Cortex of kidney (tissue), 1 donor: ENCODE measurements around the gene ITGA6.

Experiments
- DNase-seq: peaks from one replicate; lab custom pipeline; 2025; lab: John Stamatoyannopoulos, UW

Gene ITGA6

DNA sequence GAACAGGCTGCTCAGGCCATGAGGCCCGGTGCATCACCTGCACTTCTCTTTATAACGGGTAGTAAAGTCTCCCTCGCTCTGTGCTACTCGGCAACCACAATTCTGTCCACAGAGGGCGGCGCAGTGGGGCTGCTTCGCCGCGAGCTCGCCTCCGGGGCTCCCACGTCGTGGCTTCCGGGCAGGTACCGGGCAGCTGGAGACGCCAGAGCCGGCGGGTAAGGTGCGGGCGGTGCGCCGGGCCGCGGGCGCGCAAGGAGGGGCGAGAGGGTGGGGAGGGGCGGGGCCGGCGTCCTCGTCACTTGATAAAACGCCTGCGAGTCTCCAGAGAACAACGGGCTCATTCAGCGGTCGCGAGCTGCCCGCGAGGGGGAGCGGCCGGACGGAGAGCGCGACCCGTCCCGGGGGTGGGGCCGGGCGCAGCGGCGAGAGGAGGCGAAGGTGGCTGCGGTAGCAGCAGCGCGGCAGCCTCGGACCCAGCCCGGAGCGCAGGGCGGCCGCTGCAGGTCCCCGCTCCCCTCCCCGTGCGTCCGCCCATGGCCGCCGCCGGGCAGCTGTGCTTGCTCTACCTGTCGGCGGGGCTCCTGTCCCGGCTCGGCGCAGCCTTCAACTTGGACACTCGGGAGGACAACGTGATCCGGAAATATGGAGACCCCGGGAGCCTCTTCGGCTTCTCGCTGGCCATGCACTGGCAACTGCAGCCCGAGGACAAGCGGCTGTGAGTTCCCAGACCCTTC, at the start of gene ITGA6:
Gene ITGA6, plus strand, starts transcription at position 331 of the 734 bp plus-strand sequence.
- peak; percentile 13 for DNase-seq

DNA sequence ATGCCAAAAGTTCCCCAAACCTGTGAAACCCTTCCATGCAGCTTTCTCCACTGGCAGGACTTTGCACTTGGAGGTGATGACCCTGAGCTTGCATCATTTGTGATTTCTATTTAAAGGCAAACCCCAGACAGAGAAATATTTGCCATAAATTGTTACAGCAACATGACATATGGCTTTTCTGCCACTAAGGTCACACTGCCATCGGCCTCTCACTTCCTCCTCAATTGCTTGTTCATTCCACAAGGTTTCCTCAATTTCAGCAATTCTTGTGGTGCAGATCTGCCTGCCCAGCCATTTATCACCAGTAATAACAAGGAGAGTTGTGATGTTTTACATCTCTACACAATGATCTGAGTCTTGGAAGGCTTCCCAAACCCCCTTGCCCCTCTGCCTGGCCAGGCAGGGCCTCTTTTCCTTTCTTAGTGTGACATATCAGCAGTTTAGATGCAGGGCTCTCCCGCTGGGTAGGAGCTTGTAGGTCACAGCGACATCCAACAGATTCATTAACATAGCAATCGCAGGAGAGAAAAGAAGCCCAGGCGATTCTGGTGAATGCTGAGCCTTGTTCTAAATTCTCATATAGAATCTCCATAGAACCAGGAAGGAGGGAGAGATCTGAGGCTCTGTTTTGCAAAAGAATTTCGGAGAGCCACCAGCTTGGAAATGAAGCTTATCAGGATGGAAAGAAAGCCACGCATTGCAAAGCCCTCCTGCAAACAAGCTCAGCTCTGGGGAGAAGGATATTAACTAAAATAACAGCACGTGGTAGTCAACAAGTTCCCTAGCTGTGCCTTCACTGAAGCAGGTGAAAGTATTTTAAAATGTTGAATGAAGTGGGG, 46.7 kb upstream of the ITGA6 start:
- DNase-seq = no peak

DNA sequence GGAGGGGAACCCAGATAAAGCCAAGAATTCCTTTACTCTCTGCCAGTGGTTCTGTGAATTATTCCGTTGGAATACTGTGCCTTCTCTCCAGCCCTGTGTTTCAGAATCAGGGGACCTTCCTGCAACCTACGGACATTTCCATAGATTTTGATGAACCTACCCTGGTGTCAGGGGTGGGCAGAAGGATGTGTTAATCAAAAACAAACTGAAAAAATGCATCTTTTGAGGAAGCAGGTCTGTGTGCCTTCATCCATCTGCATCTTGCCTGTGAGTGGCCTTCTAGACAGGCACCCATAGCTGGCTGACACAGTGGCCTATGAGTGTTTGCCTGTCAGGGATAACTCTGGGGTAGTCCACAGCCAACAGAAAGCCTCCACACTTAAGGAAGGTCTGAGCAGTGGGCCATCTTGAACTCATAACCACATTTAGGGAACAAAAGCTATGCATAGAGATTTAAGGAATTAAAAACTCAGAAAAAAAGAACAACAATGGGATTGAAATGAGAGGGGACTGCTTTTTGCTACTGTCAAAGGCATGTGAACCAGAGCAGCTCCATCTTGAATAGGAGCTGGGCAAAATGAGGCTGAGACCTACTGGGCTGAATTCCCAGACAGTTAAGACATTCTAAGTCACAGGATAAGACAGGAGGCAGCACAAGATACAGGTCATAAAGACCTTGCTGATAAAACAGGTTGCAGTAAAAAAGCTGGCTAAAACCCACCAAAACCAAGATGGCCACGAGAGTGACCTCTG, 45.9 kb upstream of the ITGA6 start:
- DNase-seq = no peak

DNA sequence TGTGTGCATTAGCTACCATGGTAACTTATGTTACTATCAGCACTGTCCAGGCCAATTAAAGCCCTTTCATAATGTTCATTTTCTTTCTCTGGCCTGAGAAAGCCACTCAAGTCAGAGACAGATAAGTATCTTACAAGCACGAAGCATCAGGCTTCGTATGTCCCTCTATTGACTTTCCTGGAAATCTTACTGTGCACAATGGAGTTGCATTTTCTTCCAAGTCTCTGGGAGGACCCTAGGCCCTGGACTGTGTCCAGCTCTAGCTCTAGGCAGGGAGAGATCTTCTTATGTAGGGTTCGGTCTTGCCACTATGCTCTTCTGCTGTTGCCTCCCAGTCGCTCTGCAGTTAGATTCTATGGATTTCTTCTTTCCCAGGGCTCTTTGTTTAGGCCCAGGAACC, 40.0 kb upstream of the ITGA6 start:
- no peak for DNase-seq

DNA sequence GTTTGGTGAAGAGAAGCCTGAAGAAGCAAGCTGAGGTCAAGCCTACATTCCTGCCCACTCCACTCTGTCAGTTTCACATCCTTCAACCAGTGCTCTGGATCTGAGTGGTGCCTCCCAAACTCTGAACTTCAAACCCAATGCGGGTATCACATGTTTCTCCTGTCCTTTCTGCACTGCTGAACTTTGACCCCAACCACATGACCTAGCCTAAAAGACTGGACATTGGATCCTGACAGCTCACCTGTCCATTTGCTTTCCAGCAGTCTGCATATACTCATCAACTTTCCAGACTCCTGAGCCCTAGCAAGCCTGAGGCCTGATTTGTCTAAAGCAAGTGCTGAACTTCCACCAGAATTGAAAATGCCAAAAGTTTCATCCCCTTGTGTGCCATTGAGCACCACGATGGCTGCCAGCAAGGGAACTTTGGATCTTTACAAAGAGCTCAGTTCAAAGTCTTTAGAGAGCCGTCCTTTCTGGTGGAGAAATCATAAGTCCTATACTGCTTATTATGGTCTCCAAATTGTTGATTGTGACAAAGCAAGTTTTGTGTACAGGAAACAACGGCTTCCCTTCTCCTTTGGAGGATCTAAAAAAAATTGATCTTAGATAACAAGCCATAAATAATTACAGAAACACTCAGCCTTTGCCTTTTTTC, 37.6 kb upstream of the ITGA6 start:
- no peak for DNase-seq

DNA sequence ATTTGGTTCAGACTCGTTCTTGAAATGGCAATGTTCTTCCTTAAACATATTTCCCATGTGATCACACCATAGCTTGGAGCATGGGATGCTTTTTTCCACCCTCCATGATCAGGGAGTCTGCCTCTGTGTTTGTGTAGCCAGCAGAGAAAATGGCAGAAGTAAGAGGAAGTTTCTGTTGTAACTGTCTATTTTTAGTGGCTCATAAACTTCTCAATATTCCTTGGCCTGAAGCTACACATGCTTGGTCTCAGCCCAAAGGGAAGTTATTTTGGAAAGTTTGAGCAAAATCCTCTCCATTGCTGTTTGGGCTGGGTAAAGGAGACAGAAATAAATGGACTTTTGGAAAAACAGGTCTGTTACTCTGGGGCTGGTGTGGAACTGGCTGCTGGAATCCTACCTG, 33.4 kb upstream of the ITGA6 start:
- DNase-seq = no peak

DNA sequence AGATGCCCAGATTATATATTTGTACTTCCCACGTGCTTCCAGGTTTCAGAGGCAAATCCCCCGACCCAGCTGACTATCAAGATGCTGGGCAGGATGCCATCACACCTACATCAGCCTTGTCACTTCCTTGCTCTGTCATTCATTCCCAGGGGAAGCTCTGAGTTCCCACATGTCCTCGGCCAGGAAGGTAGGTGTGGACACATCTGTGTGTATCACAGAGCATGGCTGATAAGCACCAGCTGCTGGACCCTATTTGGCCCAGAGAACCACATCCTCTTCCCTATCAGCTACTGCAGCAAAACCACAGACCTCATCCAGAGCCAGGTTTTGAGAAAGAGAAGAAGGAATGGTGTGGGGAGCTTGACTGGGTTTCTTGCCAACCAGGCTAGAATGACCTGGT, 31.9 kb upstream of the ITGA6 start:
- DNase-seq = no peak

DNA sequence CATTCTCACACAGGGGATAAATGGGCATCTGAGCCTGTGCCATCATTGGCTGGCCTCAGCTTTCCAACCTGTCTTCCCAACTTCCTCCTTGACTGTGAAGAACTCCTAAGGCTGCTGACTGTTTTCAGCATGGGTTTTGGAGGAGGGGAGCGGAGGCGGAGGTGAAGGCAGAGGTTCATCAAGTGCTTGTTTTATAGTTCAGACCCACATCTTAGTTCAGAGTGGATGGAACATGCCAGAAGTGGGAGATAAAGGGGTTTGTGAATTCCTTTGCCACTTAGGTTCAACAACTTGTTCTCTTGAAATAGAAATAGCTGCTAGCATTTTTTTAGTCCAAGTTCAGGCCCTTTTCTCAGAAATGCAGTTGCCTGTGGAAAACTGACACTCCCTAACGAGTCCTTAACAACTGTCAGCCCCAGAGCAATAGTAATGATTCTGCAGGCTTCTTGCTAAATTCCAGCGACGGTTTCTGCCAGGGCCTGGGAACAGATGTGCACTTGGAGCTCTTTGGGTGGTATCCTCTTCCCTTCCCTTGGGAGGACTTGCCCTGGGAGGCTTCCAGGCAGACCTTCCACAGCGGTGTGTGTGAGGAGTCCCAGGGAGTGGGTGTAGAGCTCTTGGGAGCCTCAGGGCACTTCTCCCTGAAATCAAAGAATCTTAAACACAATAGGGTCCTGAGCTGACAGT, 30.1 kb upstream of the ITGA6 start:
- no peak for DNase-seq

DNA sequence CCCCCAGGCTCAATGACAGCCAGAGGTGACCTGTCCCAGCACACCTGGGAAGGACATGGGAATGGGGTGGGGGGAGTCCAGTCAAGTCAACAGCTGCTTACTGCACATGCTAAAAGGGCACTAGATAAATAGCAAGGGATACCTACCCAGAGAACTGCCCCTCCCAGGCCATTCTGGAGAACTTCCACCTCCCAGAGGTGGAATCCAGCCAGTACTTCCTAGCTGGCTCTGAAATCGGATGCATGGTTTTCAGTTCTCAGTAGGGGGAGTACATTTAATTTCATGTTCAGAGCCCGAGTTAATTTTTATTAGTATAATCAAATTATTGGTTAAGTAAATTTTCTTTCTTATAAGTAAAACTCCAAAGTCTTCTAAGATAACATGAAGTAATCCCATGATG, 28.9 kb upstream of the ITGA6 start:
- DNase-seq = no peak

DNA sequence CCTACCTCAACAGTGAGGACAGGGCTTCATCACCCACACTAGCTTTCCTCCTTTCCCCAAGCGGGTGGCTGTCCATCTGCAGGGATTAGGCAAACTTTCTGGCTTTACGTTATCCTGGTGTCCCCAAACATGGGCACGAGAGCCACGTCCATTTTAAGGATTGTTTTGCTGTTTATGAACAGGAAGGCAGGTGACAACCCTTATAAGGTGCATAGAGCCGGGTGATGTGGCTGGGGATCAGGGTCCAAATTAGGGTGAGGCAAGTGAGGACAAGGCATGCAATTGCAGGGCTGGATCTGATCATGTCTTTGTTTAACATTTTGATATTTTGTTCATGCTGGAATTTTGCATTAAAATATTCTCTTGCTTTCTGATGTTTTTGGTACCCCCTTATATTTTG, 27.6 kb upstream of the ITGA6 start:
- no peak for DNase-seq

DNA sequence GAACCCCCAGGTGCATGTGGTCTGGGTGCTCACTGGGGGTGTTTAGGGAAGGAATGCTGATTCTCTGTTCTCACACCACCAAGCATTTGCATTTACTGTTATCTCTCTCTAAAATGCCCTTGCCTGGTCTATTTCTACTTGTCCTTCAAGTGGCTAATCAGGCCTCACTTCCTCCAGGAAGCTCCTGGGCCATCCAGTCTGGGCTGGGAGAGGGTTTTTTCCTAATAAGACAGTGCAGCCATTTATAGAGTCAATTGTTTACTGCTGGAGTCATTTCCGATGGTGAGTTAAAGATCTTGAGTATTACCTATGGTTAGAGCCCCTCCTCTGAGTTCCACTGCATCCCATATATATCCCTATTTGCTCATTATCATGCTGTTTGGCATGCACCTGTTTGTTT, 25.2 kb upstream of the ITGA6 start:
- DNase-seq = no peak

DNA sequence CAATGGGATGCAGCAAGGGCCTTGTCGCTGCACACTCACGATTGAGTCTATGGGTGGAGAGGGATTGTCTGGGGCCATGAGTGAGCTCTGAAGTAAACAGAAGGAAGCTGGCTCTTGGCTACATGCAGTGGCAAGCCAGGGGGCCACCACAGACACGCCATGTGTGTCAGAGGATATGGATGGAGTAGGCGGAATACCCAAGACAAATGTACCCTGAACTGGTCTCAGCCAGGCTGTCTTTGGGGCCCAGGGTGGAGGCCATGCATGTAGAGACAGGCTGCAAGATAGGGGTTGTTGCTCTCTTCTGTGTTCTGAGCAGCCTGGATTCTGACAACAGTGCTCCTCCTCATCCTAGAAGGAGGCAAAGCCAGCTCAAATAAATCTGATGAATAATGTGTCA, 24.0 kb upstream of the ITGA6 start:
- no peak for DNase-seq

DNA sequence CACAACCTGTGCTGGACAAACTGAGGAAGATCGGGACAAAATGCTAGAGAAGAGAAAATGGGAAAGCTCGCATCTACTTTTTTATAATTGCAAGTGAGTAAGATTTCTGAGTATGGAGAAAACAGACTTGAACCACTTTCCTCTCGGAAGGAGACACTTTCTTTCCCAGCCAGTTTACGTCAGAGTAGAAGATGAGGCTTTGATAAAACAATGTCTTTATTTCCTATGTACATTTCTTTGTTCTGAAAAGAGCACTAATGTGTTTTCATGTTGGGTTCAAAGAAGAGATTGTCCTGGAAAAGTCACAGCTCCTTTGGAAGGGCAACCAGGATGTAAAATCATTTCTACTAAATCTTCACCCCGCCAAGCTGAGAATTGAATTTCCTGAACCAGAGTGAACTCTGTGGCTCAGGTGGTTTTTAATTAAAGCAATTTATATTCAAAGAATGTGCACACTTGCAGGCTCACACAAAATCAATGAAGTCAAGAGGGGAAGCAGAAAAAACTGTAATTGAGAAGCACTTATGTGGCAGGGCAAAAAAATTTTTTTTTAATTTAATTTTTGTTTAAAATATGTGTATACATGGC, 23.4 kb upstream of the ITGA6 start:
- DNase-seq = no peak

DNA sequence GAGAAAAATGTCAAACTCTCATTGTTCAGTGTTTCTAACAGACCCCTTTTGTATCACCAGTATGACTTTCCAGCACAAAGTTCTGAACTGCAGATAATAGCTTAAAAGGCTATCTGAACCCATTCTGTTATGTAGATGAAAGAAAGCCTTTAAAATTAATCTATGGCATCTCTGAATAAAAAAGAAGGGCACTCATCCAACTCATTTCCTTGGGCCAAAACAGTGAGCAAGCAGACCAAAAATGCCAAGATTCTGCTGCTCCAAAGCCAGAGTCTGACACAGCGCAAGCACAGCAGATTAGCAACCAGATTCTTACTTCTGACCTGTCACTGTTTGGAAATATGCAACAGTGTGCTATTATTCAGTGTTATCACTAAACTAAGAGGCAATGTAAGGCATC, 22.6 kb upstream of the ITGA6 start:
- DNase-seq = no peak

DNA sequence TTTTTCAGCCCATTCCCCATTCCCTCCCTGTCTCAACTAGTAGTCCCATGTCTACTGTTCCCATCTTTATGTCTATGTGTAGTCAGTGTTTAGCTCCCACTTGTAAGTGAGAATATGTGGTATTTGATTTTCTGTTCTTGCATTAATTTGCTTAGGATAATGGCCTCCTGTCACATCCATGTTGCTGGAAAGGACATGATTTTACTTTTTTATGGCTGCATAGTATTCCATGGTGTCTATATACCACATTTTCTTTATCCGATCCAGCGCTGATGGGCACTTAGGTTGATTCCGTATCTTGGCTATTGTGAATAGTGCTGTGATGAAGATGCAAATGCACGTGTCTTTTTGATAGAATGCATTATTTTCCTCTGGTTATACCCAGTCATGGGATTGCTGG, 21.7 kb upstream of the ITGA6 start:
- DNase-seq = no peak

DNA sequence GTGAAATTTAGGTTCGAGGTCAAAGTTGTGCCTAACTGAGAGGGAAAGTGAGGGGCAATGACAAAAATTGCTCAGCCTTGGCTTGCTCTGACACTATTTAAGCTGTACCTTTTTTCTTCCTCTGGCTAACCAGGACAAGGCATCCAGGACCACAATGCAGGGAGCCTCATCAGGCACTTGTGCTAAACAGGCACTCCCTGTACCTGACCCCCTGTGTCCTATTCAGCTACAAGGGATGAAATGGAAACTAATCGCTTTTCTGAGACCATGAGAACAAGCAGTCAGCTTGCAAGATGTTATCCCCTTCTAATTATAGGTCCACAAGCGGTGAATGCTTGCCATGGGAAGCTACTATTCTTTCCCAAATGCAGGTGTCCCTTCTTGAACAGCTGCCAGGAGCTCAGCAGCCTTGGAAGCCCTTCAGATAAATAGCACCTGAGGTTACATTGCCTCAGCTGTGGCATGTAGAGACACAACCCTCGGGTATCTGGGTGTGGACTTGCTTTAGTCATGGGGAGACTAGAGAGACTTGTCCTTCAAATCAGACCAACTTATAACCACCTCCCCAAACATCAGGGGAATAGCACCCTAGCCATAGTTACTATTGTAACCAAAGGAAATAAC, 19.1 kb upstream of the ITGA6 start:
- no peak for DNase-seq

DNA sequence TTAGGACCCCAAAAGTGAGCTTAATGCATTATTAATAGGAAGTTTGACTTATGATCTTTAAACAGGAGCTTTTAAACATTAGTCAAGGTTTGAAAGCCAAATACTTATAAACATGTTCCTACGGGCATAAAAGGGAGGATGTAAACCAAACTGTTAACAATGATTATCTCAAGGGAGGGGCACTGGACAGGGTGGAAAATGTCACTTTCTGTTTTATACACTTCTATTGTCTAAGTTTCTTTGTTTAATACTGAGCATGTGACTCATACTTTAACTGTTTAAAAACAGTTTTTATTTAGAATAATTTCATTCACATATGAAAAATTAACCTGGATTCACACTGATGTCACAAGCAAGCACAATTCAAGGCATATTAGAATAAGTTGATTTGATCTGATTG, 18.3 kb upstream of the ITGA6 start:
- DNase-seq = no peak

DNA sequence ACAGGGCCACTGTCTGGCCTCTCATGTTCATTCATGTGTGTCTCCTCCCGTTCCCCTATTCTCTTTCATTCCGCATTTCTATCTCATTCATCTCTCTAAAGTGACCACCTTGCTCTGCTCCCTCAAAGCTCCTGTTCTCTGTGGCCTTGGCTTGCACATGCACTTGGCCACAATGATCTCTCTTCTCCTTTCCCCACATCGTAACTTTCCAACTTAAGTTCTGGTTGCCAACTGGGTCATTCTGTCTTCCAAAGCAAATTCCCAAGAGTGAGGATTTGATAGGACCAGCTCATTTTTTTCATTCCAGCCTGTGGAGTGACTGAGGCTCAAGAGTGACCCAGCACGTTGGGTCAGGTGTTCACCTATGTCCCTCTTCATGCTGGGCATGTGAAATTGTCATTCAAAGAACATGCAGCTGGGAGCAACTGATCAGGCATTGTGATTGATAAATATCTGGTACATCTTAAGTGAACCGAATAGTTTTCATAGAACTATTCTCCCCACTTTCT, 14.3 kb upstream of the ITGA6 start:
- no peak for DNase-seq

DNA sequence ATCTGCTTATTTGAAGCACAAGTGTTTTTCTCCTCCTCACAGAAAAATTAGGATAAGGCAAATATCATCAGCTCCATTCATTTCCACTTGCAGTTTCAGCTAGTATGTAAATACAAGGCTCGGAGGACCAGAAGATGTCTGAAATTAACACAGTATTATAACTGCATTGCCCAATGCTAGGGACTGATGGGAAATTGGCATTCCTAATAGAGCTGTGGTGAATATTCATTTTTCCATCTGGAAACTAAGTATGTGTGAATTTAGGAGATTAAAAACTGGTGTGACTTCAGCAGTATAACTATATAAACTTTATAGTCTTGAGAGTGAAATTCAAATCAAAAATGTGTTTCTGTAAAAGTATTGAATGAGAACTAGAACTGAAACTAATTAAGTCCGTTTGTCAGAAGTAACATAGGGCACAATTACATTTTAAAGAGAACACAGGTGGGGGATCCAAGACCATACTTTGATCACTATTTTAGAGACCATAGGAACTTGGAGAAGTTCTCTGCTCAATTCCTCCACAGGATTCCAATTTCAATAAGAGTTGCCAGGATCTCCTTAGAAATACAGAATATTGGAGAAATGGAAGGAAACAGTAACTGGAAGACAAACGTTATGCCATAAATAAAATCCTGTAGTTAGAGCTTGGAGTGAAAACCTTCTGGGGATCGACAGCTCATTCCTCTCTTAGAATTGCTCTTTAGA, 12.1 kb upstream of the ITGA6 start:
- no peak for DNase-seq

DNA sequence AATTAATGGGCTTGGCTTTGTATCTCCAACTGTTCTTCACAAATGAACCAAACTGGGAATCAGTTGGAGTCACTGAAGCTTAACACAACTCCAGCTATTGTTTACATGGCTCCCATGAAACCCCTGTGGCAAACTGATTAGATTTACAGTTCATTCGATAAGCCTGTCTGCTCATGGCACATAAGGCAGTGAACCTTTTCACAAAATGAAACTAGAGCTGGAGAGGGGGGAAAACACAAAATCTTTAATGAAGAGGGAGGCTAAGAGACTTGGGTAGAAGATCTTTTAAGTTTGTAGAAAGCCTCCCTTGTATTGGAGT, 11.6 kb upstream of the ITGA6 start:
- no peak for DNase-seq
